ENCODE results near the gene MCC.

MCC gene

DNA sequence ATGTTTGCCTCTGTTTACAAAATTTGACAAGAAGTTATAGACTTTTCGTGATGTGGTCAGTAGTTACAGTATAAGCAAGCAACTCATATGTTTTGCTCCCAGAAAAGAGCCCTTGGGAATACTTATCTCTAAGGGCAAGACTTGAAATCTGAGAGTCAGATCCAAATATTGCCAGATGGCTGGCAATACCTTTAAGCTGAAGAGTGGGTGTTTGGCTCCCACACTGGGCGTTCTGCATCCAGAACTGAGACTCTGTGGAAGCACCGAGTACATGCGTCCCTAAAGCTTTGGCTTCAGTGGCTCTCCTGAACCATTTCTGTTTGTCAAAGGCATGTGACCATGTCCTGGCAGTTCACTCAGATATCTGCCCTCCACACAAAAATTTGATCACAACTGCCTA, 317.5 kb downstream of the MCC start:
- DNase-seq (ENCODE audit: low read depth, low spot score), result no peak
- TF ChIP-seq ZNF274 (IDR thresholded peaks at IDR 0.05; ENCODE audit: low read depth, low read length) (no peak), SUZ12 (IDR thresholded peaks at IDR 0.05; ENCODE audit: extremely low read depth, insufficient read depth, insufficient read length) (no peak), YY1 (IDR thresholded peaks at IDR 0.05; ENCODE audit: insufficient read depth, insufficient read length) (no peak)
- no peaks in the 10 kb centered on the region for H3K9me3 ChIP-seq (ENCODE audit: insufficient read depth, low read length)

DNA sequence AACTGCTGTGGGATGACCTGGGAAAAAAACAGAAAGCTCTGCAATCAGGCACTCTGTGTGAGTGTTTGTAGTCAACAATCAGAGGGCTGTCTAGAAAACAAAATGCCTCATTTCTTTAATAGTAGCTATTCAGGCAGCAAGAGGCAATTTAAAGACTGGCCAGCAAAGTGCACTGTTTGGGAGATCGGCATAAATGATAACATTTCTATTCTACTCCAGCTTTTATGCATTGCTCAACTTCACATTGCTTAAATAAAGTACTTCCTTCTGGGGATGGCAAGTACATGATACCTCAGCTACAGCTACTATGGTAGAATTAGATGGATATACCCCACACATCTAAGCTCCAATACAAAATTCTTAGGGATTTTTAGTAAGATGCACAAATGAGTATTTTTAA, 318.5 kb downstream of the MCC start:
- H3K9me3 ChIP-seq (ENCODE audit: insufficient read depth, low read length), result no peaks in the 10 kb centered on the region
- TF ChIP-seq SUZ12 (IDR thresholded peaks at IDR 0.05; ENCODE audit: extremely low read depth, insufficient read depth, insufficient read length) (no peak), ZNF274 (IDR thresholded peaks at IDR 0.05; ENCODE audit: low read depth, low read length) (no peak), YY1 (IDR thresholded peaks at IDR 0.05; ENCODE audit: insufficient read depth, insufficient read length) (no peak)
- no peak for DNase-seq (ENCODE audit: low read depth, low spot score)
- no peaks in the 10 kb centered on the region for H3K4me1 ChIP-seq (ENCODE audit: insufficient read depth, insufficient read length)
- H3K27me3 ChIP-seq (ENCODE audit: insufficient read depth, insufficient read length), result no peaks in the 10 kb centered on the region
- H3K4me3 ChIP-seq (ENCODE audit: insufficient read length, low read depth), result no peak overlapping the region
- H3K36me3 ChIP-seq (ENCODE audit: insufficient read depth, insufficient read length, low read length), result no peaks in the 10 kb centered on the region
- H3K9ac ChIP-seq (ENCODE audit: insufficient read length, low read depth), result no peak overlapping the region

More for the DNA sequence above, 317.5 kb downstream of the MCC start:
- Histone ChIP-seq H3K9ac (ENCODE audit: insufficient read length, low read depth) (no peak overlapping the region), H3K36me3 (ENCODE audit: insufficient read depth, insufficient read length, low read length) (no peaks in the 10 kb centered on the region), H3K27me3 (ENCODE audit: insufficient read depth, insufficient read length) (no peaks in the 10 kb centered on the region), H3K4me1 (ENCODE audit: insufficient read depth, insufficient read length) (no peaks in the 10 kb centered on the region), H3K4me3 (ENCODE audit: insufficient read length, low read depth) (no peak overlapping the region)

DNA sequence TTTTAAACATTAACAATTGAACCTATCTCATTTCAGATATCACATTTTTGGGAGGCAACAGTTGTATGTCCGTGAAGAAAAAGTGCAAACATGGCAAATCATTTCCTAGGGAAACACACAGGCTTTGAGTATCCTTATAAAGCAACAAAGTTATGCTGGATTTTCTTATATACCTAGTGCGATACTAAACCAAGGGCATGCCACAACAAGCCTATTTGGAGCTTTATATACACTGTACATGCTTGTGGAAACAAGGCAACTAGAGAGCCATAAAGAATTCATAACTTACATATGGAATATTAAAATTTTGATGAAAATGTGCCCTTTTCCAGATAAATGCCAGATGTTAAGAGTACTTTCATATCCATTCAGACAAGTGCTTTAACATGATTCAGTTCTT, 320.3 kb downstream of the MCC start:
- no peak overlapping the region for H3K9ac ChIP-seq (ENCODE audit: insufficient read length, low read depth)
- no peak for DNase-seq (ENCODE audit: low read depth, low spot score)
- TF ChIP-seq SUZ12 (IDR thresholded peaks at IDR 0.05; ENCODE audit: extremely low read depth, insufficient read depth, insufficient read length) (no peak), YY1 (IDR thresholded peaks at IDR 0.05; ENCODE audit: insufficient read depth, insufficient read length) (no peak), ZNF274 (IDR thresholded peaks at IDR 0.05; ENCODE audit: low read depth, low read length) (no peak)

DNA sequence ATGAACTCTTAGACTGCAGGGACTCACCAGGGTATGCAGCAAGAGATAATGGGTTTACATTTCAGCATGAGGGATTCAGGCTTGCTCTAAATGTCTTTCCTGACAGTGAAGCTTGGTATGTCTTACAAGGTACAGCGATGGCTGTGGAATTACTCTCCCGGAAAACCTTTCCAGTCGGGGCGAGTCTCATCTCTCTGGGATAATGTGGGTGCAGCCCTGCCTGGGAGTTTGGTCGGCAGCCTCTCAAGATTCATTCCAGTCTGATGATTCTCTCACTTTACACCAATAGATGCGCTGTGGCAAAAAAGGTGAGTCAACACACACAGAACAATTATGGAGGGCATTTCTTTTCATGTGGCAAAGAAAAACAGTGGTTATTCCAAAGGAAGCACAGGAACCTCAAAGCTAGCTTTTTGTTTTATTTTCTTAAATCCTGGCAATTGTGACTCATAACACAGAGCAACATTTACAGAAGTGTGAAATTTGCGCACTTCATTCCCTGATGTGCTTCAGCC, 321.3 kb downstream of the MCC start:
- DNase-seq (ENCODE audit: low read depth, low spot score), result no peak
- no peak for TF ChIP-seq ZNF274 (IDR thresholded peaks at IDR 0.05; ENCODE audit: low read depth, low read length)
- no peak for TF ChIP-seq YY1 (IDR thresholded peaks at IDR 0.05; ENCODE audit: insufficient read depth, insufficient read length)
- no peak for TF ChIP-seq SUZ12 (IDR thresholded peaks at IDR 0.05; ENCODE audit: extremely low read depth, insufficient read depth, insufficient read length)
- H3K4me3 ChIP-seq (ENCODE audit: insufficient read length, low read depth), result no peak overlapping the region

More for the DNA sequence above, 320.3 kb downstream of the MCC start:
- no peaks in the 10 kb centered on the region for H3K9me3 ChIP-seq (ENCODE audit: insufficient read depth, low read length)
- no peak overlapping the region for H3K4me3 ChIP-seq (ENCODE audit: insufficient read length, low read depth)
- H3K27me3 ChIP-seq (ENCODE audit: insufficient read depth, insufficient read length), result no peaks in the 10 kb centered on the region
- H3K36me3 ChIP-seq (ENCODE audit: insufficient read depth, insufficient read length, low read length), result no peaks in the 10 kb centered on the region
- H3K4me1 ChIP-seq (ENCODE audit: insufficient read depth, insufficient read length), result no peaks in the 10 kb centered on the region

DNA sequence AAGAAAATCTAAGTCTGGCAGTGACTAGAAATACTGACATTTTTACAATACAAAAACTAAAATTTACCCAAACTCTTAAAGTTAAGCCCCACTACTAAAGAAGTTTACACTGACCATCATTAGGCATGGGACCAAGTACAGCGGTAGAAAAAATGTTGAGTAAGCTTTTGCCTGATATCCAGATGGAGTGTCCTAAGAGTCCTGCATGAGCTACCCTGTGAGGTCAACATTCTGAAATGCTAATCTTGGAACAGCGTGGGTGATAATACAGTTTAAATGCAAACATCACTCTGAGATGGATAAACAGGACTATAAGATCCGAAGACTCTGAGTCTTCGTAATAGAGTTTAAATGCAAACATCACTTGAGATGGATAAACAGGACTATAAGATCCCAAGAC, 322.0 kb downstream of the MCC start:
- TF ChIP-seq ZNF274 (IDR thresholded peaks at IDR 0.05; ENCODE audit: low read depth, low read length) (no peak), YY1 (IDR thresholded peaks at IDR 0.05; ENCODE audit: insufficient read depth, insufficient read length) (no peak), SUZ12 (IDR thresholded peaks at IDR 0.05; ENCODE audit: extremely low read depth, insufficient read depth, insufficient read length) (no peak)
- DNase-seq (ENCODE audit: low read depth, low spot score), result no peak
- Histone ChIP-seq H3K9ac (ENCODE audit: insufficient read length, low read depth) (no peak overlapping the region), H3K4me1 (ENCODE audit: insufficient read depth, insufficient read length) (no peaks in the 10 kb centered on the region), H3K9me3 (ENCODE audit: insufficient read depth, low read length) (no peaks in the 10 kb centered on the region), H3K4me3 (ENCODE audit: insufficient read length, low read depth) (no peak overlapping the region), H3K36me3 (ENCODE audit: insufficient read depth, insufficient read length, low read length) (no peaks in the 10 kb centered on the region), H3K27me3 (ENCODE audit: insufficient read depth, insufficient read length) (no peaks in the 10 kb centered on the region)

More for the DNA sequence above, 321.3 kb downstream of the MCC start:
- H3K9me3 ChIP-seq (ENCODE audit: insufficient read depth, low read length), result no peaks in the 10 kb centered on the region
- H3K9ac ChIP-seq (ENCODE audit: insufficient read length, low read depth), result no peak overlapping the region
- no peaks in the 10 kb centered on the region for H3K36me3 ChIP-seq (ENCODE audit: insufficient read depth, insufficient read length, low read length)
- H3K27me3 ChIP-seq (ENCODE audit: insufficient read depth, insufficient read length), result no peaks in the 10 kb centered on the region
- H3K4me1 ChIP-seq (ENCODE audit: insufficient read depth, insufficient read length), result no peaks in the 10 kb centered on the region

DNA sequence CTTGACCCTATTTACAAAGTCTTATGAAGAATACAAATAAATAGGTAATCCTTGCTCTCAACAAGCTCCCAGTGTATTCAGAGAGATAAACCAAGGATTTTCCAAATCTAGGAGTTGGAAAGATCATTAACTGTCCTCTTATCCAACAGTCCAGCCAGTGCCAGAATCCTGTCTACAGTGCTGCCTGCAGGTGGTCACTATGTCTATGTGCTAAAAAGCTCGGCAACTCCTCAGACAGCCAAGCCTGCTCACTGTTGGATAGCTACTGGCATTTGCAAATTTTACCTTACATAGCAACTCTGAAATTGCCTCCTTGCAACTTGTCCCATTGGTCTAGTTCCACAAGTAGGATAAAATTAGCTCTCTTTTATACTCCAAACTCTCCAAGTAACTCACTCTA, 324.2 kb downstream of the MCC start:
- DNase-seq (ENCODE audit: low read depth, low spot score), result no peak
- Histone ChIP-seq H3K4me3 (ENCODE audit: insufficient read length, low read depth) (no peak overlapping the region), H3K27me3 (ENCODE audit: insufficient read depth, insufficient read length) (no peaks in the 10 kb centered on the region), H3K9ac (ENCODE audit: insufficient read length, low read depth) (no peak overlapping the region), H3K9me3 (ENCODE audit: insufficient read depth, low read length) (no peaks in the 10 kb centered on the region), H3K4me1 (ENCODE audit: insufficient read depth, insufficient read length) (no peaks in the 10 kb centered on the region), H3K36me3 (ENCODE audit: insufficient read depth, insufficient read length, low read length) (no peaks in the 10 kb centered on the region)
- TF ChIP-seq YY1 (IDR thresholded peaks at IDR 0.05; ENCODE audit: insufficient read depth, insufficient read length), result no peak
- TF ChIP-seq SUZ12 (IDR thresholded peaks at IDR 0.05; ENCODE audit: extremely low read depth, insufficient read depth, insufficient read length), result no peak
- TF ChIP-seq ZNF274 (IDR thresholded peaks at IDR 0.05; ENCODE audit: low read depth, low read length), result no peak

DNA sequence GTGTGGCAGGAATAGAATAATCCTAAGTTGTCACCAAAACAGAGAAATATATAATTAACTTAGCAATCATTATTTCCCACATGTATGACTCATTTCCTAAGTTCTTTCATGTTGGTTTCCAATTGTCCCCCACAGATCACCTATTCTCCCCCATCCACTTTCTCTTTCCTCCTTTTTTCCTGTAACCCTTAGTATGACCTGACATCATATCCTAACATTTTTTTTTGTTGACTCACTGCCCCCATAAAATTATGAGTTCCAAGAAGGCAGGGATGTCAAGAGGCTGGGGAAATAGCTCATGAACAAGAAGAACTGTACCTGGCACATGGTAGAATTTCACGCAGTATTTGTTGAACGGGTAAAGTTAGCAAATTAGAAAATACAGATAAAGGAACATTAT, 324.9 kb downstream of the MCC start:
- H3K36me3 ChIP-seq (ENCODE audit: insufficient read depth, insufficient read length, low read length), result no peaks in the 10 kb centered on the region
- no peaks in the 10 kb centered on the region for H3K27me3 ChIP-seq (ENCODE audit: insufficient read depth, insufficient read length)
- no peak for TF ChIP-seq YY1 (IDR thresholded peaks at IDR 0.05; ENCODE audit: insufficient read depth, insufficient read length)
- TF ChIP-seq ZNF274 (IDR thresholded peaks at IDR 0.05; ENCODE audit: low read depth, low read length), result no peak
- no peak for TF ChIP-seq SUZ12 (IDR thresholded peaks at IDR 0.05; ENCODE audit: extremely low read depth, insufficient read depth, insufficient read length)
- no peak for DNase-seq (ENCODE audit: low read depth, low spot score)
- no peak overlapping the region for H3K9ac ChIP-seq (ENCODE audit: insufficient read length, low read depth)
- H3K4me1 ChIP-seq (ENCODE audit: insufficient read depth, insufficient read length), result no peaks in the 10 kb centered on the region
- H3K9me3 ChIP-seq (ENCODE audit: insufficient read depth, low read length), result no peaks in the 10 kb centered on the region
- H3K4me3 ChIP-seq (ENCODE audit: insufficient read length, low read depth), result no peak overlapping the region
